Measurements from ENCODE around the gene FIGLA. TPM values are rescaled to one million over a fixed set of nuclear protein-coding genes. Genes with fewer than 3 reads are reported as not detected.
"Not testable (repeated sequence)": the region's sequence is repeated elsewhere in the genome, so short reads cannot be mapped to it uniquely, and the experiment has no call there.

Gene FIGLA
- total RNA-seq, 1 donor from 2014 or later, result not detected

- Mint-ChIP-seq H3K4me3 (no peak overlapping the region), H3K36me3 (ENCODE audit: low read depth) (no peaks in the 10 kb centered on the region), H3K27me3 (peaks cover 4% of the 10 kb centered on the region), H3K4me1 (no peaks in the 10 kb centered on the region), H3K9me3 (peaks cover 2% of the 10 kb centered on the region), H3K27ac (no peak overlapping the region)
- no peak for DNase-seq
- intact Hi-C loops (cut with micrococcal nuclease), result no loop called here
Observed at GRCh38 chr2:70753902-70754301, 36.5 kb downstream of the FIGLA start.

- Mint-ChIP-seq H3K4me3 (no peak overlapping the region), H3K4me1 (no peaks in the 10 kb centered on the region), H3K36me3 (ENCODE audit: low read depth) (no peaks in the 10 kb centered on the region), H3K27ac (no peak overlapping the region), H3K27me3 (peaks cover 4% of the 10 kb centered on the region), H3K9me3 (peaks cover 4% of the 10 kb centered on the region)
- no peak for DNase-seq
- intact Hi-C loops (cut with micrococcal nuclease), result no loop called here
Observed at GRCh38 chr2:70753031-70753430, 37.4 kb downstream of the FIGLA start.

DNA sequence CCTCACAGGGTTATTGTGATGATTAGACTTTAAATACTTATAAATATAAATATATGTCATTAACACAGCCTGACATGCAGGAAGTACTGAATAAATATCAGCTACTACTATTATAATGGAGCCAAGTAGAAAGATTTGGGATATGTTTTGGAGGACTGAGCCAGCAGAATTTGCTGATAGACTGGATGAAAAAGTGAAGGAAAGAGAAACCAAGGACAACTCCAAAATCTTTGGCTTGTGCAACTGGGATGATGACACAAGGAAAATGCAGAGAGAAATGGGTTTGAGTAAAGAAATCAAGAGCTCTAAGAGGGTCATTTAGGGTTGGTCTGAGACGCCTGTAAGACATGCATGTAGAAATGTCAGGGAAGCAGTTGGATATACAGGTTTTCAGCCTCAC is 38.0 kb downstream of the FIGLA start:
- H3K36me3 Mint-ChIP-seq (ENCODE audit: low read depth), result no peaks in the 10 kb centered on the region
- peaks cover 4% of the 10 kb centered on the region for H3K27me3 Mint-ChIP-seq
- H3K4me1 Mint-ChIP-seq, result no peaks in the 10 kb centered on the region
- intact Hi-C loops (cut with micrococcal nuclease), result no loop called here
- H3K4me3 Mint-ChIP-seq, result no peak overlapping the region
- DNase-seq, result no peak
- peaks cover 4% of the 10 kb centered on the region for H3K9me3 Mint-ChIP-seq
- H3K27ac Mint-ChIP-seq, result no peak overlapping the region

DNA sequence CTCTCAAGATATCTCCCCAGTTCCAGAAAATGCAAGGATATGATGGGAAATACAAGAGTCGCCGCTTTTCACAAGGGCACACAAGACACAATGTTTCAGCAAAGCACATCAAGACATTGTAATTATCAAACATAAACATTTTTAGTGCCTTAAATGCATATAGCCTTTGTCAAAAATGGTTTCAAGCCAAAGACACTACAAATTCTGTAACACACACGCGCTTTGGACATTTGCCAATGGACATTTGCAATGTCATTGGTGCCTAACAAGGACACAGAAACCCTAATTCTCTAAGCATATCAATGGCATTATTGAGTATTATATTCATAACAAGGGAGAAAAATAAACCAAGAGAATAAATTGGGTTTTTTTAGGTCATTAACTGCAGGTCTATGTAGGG is 38.6 kb downstream of the FIGLA start:
- Mint-ChIP-seq H3K27ac (no peak overlapping the region), H3K27me3 (peaks cover 4% of the 10 kb centered on the region), H3K4me3 (no peak overlapping the region), H3K9me3 (peaks cover 4% of the 10 kb centered on the region), H3K36me3 (ENCODE audit: low read depth) (no peaks in the 10 kb centered on the region), H3K4me1 (no peaks in the 10 kb centered on the region)
- DNase-seq, result no peak
- intact Hi-C loops (cut with micrococcal nuclease), result no loop called here

- Mint-ChIP-seq H3K36me3 (ENCODE audit: low read depth) (no peaks in the 10 kb centered on the region), H3K9me3 (peaks cover 4% of the 10 kb centered on the region), H3K4me1 (no peaks in the 10 kb centered on the region), H3K4me3 (no peak overlapping the region), H3K27ac (no peak overlapping the region), H3K27me3 (peaks cover 2% of the 10 kb centered on the region)
- no peak for DNase-seq
- intact Hi-C loops (cut with micrococcal nuclease), result no loop called here
Observed at GRCh38 chr2:70750320-70750719, 40.1 kb downstream of the FIGLA start.

DNA sequence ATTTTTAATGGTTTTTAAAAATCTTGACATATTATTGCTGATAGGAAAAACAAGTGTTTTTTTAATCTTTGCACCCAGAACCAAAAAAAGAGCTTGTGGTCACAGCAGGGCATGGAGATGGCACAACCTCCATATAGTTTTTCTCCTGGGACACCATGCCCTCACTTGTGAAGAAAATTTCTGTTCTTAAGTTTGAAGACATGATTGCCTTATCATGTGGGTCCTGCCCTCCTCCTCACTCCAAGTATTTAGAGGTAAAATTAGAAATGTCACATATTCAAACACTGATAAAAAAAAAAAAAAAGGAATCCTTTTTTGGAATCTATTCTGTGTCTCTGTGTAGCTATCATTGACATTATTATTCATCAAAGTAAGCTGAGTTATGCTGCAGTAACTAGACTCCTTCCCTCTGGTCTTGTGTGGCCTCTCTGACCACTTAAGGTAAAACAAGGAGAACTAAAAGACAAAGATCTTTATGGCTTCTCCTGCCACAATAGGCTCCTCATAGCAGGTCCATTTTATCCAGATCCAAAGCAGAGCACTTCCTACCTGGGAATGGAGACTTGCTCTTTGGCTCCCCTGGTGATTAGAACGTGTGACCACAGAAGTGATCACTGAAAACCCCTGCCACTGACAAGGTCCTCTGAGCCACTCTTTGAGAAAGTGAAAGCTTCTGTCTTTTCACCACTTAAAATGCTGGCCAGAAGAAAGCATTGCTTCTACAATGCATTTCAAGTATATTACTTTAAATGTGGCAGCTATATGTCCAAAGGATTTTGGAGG is 42.2 kb downstream of the FIGLA start:
- H3K27ac Mint-ChIP-seq, result no peak overlapping the region
- peaks cover 2% of the 10 kb centered on the region for H3K27me3 Mint-ChIP-seq
- intact Hi-C loops (cut with micrococcal nuclease), result no loop called here
- H3K36me3 Mint-ChIP-seq (ENCODE audit: low read depth), result no peaks in the 10 kb centered on the region
- no peak overlapping the region for H3K4me3 Mint-ChIP-seq
- H3K9me3 Mint-ChIP-seq, result peaks cover 4% of the 10 kb centered on the region
- no peaks in the 10 kb centered on the region for H3K4me1 Mint-ChIP-seq
- no peak for DNase-seq

GRCh38 chr2:70747284-70747683 is 43.2 kb downstream of the FIGLA start:
- Mint-ChIP-seq H3K9me3 (peaks cover 4% of the 10 kb centered on the region), H3K27me3 (peaks cover 2% of the 10 kb centered on the region), H3K36me3 (ENCODE audit: low read depth) (no peaks in the 10 kb centered on the region), H3K27ac (no peak overlapping the region), H3K4me1 (no peaks in the 10 kb centered on the region), H3K4me3 (no peak overlapping the region)
- DNase-seq, result no peak
- intact Hi-C loops (cut with micrococcal nuclease), result no loop called here

- H3K4me3 Mint-ChIP-seq, result no peak overlapping the region
- intact Hi-C loops (cut with micrococcal nuclease), result no loop called here
- peaks cover 4% of the 10 kb centered on the region for H3K9me3 Mint-ChIP-seq
- H3K27me3 Mint-ChIP-seq, result peaks cover 2% of the 10 kb centered on the region
- no peak overlapping the region for H3K27ac Mint-ChIP-seq
- no peaks in the 10 kb centered on the region for H3K4me1 Mint-ChIP-seq
- H3K36me3 Mint-ChIP-seq (ENCODE audit: low read depth), result no peaks in the 10 kb centered on the region
- no peak for DNase-seq
Observed at GRCh38 chr2:70746094-70746974, 44.1 kb downstream of the FIGLA start.

DNA sequence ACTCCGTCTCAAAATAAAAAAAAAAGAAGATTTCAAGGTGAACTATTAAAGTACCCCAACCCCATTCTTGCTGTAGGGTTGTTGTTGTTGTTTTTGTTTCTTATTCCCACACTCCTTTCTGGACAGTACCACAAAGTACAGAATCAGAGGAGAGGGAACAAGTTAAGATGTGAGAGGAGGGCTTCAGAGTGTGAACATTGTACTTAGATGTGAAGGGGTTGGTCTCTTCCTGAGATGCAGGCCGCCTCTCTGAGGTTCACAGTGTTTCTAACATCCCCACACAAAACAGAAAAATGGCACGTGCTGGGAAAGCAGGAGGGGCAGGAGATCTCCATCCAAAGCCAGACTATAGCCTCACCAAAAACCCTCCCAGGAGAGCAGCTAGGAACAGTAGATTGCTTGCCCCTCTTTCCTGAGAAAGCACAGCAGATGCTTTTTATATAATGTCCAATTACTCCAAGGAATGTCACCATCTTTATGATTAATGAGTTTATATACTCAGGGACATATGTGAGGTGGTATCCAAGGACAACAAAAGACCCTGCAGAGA is 45.1 kb downstream of the FIGLA start:
- Mint-ChIP-seq H3K36me3 (ENCODE audit: low read depth) (no peaks in the 10 kb centered on the region), H3K27ac (no peak overlapping the region), H3K27me3 (peaks cover 2% of the 10 kb centered on the region), H3K4me1 (no peaks in the 10 kb centered on the region), H3K4me3 (no peak overlapping the region), H3K9me3 (peaks cover 4% of the 10 kb centered on the region)
- intact Hi-C loops (cut with micrococcal nuclease), result no loop called here
- no peak for DNase-seq

DNA sequence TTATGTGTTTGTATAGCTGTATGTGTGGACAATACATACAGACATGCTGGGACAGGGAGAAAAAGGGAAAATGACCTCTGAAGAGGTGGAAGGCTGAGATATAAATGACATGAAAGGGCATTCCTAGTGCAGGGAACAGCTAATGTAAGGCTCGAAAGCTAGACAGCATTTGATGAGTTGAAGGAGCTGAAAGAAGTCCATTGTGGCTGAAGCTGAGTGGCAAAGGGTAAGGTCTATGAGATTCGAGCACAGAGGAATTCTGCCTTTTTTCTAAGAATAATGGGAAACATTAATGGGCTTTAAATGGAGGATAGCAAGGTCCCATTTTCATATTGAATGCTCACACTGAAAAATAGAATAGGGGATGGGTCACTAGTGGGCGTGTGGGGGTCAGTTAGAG is 46.0 kb downstream of the FIGLA start:
- H3K27me3 Mint-ChIP-seq, result no peaks in the 10 kb centered on the region
- no peak for DNase-seq
- intact Hi-C loops (cut with micrococcal nuclease), result no loop called here
- peaks cover 4% of the 10 kb centered on the region for H3K9me3 Mint-ChIP-seq
- H3K4me3 Mint-ChIP-seq, result no peak overlapping the region
- H3K4me1 Mint-ChIP-seq, result no peaks in the 10 kb centered on the region
- H3K36me3 Mint-ChIP-seq (ENCODE audit: low read depth), result no peaks in the 10 kb centered on the region
- H3K27ac Mint-ChIP-seq, result no peak overlapping the region

GRCh38 chr2:70743677-70744076 is 46.8 kb downstream of the FIGLA start:
- Mint-ChIP-seq H3K9me3 (no peaks in the 10 kb centered on the region), H3K4me3 (no peak overlapping the region), H3K27ac (no peak overlapping the region), H3K27me3 (no peaks in the 10 kb centered on the region), H3K4me1 (no peaks in the 10 kb centered on the region), H3K36me3 (ENCODE audit: low read depth) (no peaks in the 10 kb centered on the region)
- intact Hi-C loops (cut with micrococcal nuclease), result no loop called here
- DNase-seq, result no peak

DNA sequence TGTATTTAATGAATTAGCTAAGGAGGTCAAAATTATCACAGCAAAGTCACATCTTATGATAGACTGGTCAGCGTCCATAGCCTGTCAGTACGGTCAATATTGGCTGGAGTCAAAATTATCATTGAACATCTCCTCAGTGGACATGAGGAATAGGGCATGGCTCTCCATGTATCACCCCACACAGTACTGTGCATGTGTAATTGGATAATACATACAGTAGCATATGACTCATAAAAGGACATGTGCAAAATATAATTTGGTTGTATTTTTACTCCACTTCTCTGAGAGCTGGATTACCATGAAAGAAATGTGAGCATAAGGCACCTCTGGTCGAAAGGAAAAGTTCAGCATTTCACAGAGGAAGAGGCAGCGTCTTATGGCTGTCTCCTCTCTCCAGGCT is 47.4 kb downstream of the FIGLA start:
- Mint-ChIP-seq H3K9me3 (no peaks in the 10 kb centered on the region), H3K27me3 (no peaks in the 10 kb centered on the region), H3K4me1 (no peaks in the 10 kb centered on the region), H3K4me3 (no peak overlapping the region), H3K27ac (no peak overlapping the region), H3K36me3 (ENCODE audit: low read depth) (no peaks in the 10 kb centered on the region)
- DNase-seq, result no peak
- intact Hi-C loops (cut with micrococcal nuclease), result no loop called here

DNA sequence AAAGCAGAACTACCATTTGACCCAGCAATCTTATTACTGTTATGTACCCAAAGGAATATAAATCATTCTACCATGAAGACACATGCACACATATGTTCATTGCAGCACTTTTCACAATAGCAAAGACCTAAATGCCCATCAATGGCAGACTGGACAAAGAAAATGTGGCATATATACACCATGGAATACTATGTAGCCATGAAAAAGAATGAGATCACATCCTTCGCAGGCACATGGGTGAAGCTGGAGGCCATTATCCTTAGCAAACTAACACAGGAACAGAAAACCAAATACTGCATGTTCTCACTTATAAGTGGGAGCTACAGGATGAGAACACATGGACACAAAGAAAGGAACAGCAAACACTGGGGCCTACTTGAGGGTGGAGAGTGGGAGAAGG is 51.0 kb downstream of the FIGLA start:
- H3K4me1 Mint-ChIP-seq; H3K27ac Mint-ChIP-seq; DNase-seq; H3K4me3 Mint-ChIP-seq; intact Hi-C loops (cut with micrococcal nuclease); H3K36me3 Mint-ChIP-seq (ENCODE audit: low read depth); H3K27me3 Mint-ChIP-seq; H3K9me3 Mint-ChIP-seq: not testable (repeated sequence)

DNA sequence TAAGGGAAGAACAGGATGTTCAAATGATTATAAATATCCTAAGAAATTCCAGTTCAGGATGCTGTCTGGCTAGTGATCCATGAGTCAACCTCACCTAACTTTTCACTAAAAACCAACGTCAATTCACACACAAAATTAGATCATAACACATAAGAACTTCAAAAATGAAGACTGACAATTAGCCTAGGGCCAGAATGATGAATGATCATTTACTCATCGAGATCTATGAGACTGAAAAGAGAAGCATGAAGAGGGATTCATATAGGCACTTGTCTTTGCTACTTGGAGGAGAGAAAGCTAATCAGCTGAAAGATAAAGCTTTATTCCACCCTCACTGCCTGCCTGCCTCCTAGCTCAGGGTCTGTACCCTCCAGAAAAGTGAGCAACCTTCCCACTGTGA is 52.3 kb downstream of the FIGLA start:
- Mint-ChIP-seq H3K36me3 (ENCODE audit: low read depth) (no peaks in the 10 kb centered on the region), H3K4me1 (peaks cover 2% of the 10 kb centered on the region), H3K9me3 (peaks cover 3% of the 10 kb centered on the region), H3K4me3 (no peak overlapping the region), H3K27ac (no peak overlapping the region), H3K27me3 (peaks cover 2% of the 10 kb centered on the region)
- no peak for DNase-seq
- intact Hi-C loops (cut with micrococcal nuclease), result no loop called here
